ENCODE measurements around the gene RHBDD1. TPM values are rescaled to one million over a fixed set of nuclear protein-coding genes. Genes with fewer than 3 reads are reported as not detected.
"Not testable (repeated sequence)": the region's sequence is repeated elsewhere in the genome, so short reads cannot be mapped to it uniquely, and the experiment has no call there.

RHBDD1 gene
- polyA plus RNA-seq, 3 donors = 25.9 to 30.2 (median 26.5) TPM

- DNase-seq = no peak
These were observed 3.3 kb downstream of the RHBDD1 start for GRCh38 chr2:226839161-226839560.

GRCh38 chr2:226839951-226840350 lies 4.1 kb downstream of the RHBDD1 start:
- no peak for DNase-seq

GRCh38 chr2:226843001-226843400 lies 7.1 kb downstream of the RHBDD1 start:
- not testable (repeated sequence) for DNase-seq

GRCh38 chr2:226845386-226846116 lies 9.7 kb downstream of the RHBDD1 start:
- no peak for DNase-seq

GRCh38 chr2:226847090-226847489 lies 11.2 kb downstream of the RHBDD1 start:
- DNase-seq = no peak

GRCh38 chr2:226847511-226847910 lies 11.7 kb downstream of the RHBDD1 start:
- DNase-seq = no peak

- DNase-seq = no peak
These were observed 13.5 kb downstream of the RHBDD1 start for GRCh38 chr2:226849349-226849748.

GRCh38 chr2:226850024-226850423 lies 14.2 kb downstream of the RHBDD1 start:
- DNase-seq = no peak

GRCh38 chr2:226855787-226856186 lies 19.9 kb downstream of the RHBDD1 start:
- DNase-seq = no peak

GRCh38 chr2:226860087-226860486 lies 24.2 kb downstream of the RHBDD1 start:
- DNase-seq = no peak

GRCh38 chr2:226862623-226863022 lies 26.8 kb downstream of the RHBDD1 start:
- no peak for DNase-seq

- DNase-seq = no peak
These were observed 29.4 kb downstream of the RHBDD1 start for GRCh38 chr2:226865273-226865672.

- DNase-seq = no peak
These were observed 29.9 kb downstream of the RHBDD1 start for GRCh38 chr2:226865710-226866109.

- no peak for DNase-seq
These were observed 32.7 kb downstream of the RHBDD1 start for GRCh38 chr2:226868331-226869162.

GRCh38 chr2:226869371-226869770 lies 33.5 kb downstream of the RHBDD1 start:
- DNase-seq = no peak

GRCh38 chr2:226873051-226873620 lies 37.3 kb downstream of the RHBDD1 start:
- DNase-seq = no peak

GRCh38 chr2:226873826-226874225 lies 38.0 kb downstream of the RHBDD1 start:
- no peak for DNase-seq

- DNase-seq = no peak
These were observed 38.9 kb downstream of the RHBDD1 start for GRCh38 chr2:226874749-226875148.

- no peak for DNase-seq
These were observed 39.8 kb downstream of the RHBDD1 start for GRCh38 chr2:226875438-226876225.

- no peak for DNase-seq
These were observed 41.6 kb downstream of the RHBDD1 start for GRCh38 chr2:226877491-226877890.

- DNase-seq = no peak
These were observed 45.4 kb downstream of the RHBDD1 start for GRCh38 chr2:226881287-226881686.

GRCh38 chr2:226882606-226883005 lies 46.8 kb downstream of the RHBDD1 start:
- no peak for DNase-seq

Measured in renal pelvis (tissue), 4 donors.